HepG2 (cell line): ENCODE measurements around the gene EXO1. TPM values are rescaled to one million over a fixed set of nuclear protein-coding genes. Genes with fewer than 3 reads are reported as not detected.

Experiments
- ATAC-seq: fragments of 200-7000 bp; cut with Tn5 transposase; 3 replicates; pipeline ENCODE4 v1.9.1; 2020; ENCODE audit warnings: mild to moderate bottlenecking, moderate library complexity
- BruUV-seq: library from RNA; stranded (reverse); fragments of 400-500 nt; replicated peaks from 2 replicates; lab custom pipeline; 2021; lab: Mats Ljungman, UMichigan
- CTCF ChIA-PET: fragments of 300-600 bp; formaldehyde crosslinking; extraction: SDS; loops from one replicate; lab custom pipeline; 2021; ENCODE audit warnings: low total read pairs, inconsistent platforms, low intra/inter-chr PET ratio; lab: Yijun Ruan, JAX
- POLR2A ChIA-PET: fragments of 350-600 bp; sonication (Branson Sonifier 250); formaldehyde crosslinking; loops from one replicate; lab custom pipeline; 2020; ENCODE audit warnings: antibody characterized with exemption, inconsistent platforms; lab: Yijun Ruan, JAX
- DNase-seq: peaks from one replicate; pipeline ENCODE4 v3.0.0-alpha.2; 2015; ENCODE audit warnings: low spot score
- FAIRE-seq: peaks from 3 replicates; lab custom pipeline; 2011; peaks lifted over from hg19 to GRCh38; lab: Jason Lieb, UNC
- H2AFZ ChIP-seq: one replicate; pipeline ENCODE4 v1.6.1; 2011; ENCODE audit warnings: low read length, inconsistent platforms
- H3K27ac ChIP-seq: fragments of 300-600 bp; 3 replicates; pipeline ENCODE4 v1.8.0; 2011; ENCODE audit warnings: mixed run types, mild to moderate bottlenecking, mixed read lengths, low read length, inconsistent platforms; ENCODE audit not compliant: insufficient read depth; ENCODE audit errors: extremely low read length
- H3K27me3 ChIP-seq, 2 experiments: fragments of 200-600 bp in 1 of 2; 2 replicates in 1 of 2; 3 replicates in 1 of 2; pipeline versions ENCODE4 v1.6.0 to v1.8.0; 2011; ENCODE audit warnings: low read length in 2 of 2, mild to moderate bottlenecking in 2 of 2, moderate library complexity in 2 of 2, inconsistent platforms in 1 of 2; ENCODE audit not compliant: insufficient read depth in 2 of 2, control insufficient read depth in 1 of 2
- H3K36me3 ChIP-seq, 2 experiments: fragments of 200-600 bp in 1 of 2; replicated peaks in 1 of 2; 2 replicates in 1 of 2; 3 replicates in 1 of 2; pipeline versions ENCODE4 v1.5.1 to v1.8.0; 2011; ENCODE audit warnings: low read length in 2 of 2, inconsistent platforms in 1 of 2; ENCODE audit not compliant: insufficient read depth in 2 of 2, control insufficient read depth in 1 of 2
- H3K4me1 ChIP-seq: 2 replicates; pipeline ENCODE4 v1.5.1; 2012; ENCODE audit warnings: low read length, inconsistent platforms; ENCODE audit not compliant: insufficient read depth
- H3K4me2 ChIP-seq: 2 replicates; pipeline ENCODE4 v1.6.0; 2011; ENCODE audit warnings: low read depth, low read length, inconsistent platforms
- H3K4me3 ChIP-seq, 3 experiments: fragments of 200-600 bp in 1 of 3; sonication (generic), shearing (Covaris generic) in 1 of 3; replicated peaks in 1 of 3; 2 replicates each; pipeline ENCODE4 v1.5.1; 2011 to 2016; ENCODE audit warnings: low read length in 3 of 3, inconsistent platforms in 2 of 3, low read depth in 2 of 3, mild to moderate bottlenecking in 2 of 3, control low read depth in 1 of 3, mixed read lengths in 1 of 3; ENCODE audit not compliant: insufficient read depth in 1 of 3
- H3K79me2 ChIP-seq: one replicate; pipeline ENCODE4 v1.6.1; 2011; ENCODE audit warnings: low read length, inconsistent platforms; ENCODE audit not compliant: insufficient read depth
- H3K9ac ChIP-seq: 2 replicates; pipeline ENCODE4 v1.6.0; 2011; ENCODE audit warnings: mild to moderate bottlenecking, low read depth, low read length, inconsistent platforms; ENCODE audit not compliant: insufficient read depth
- H3K9me3 ChIP-seq: 2 replicates; pipeline ENCODE4 v1.5.1; 2012; ENCODE audit warnings: mild to moderate bottlenecking, low read length
- H4K20me1 ChIP-seq: 2 replicates; pipeline ENCODE4 v1.6.0; 2011; ENCODE audit warnings: inconsistent platforms, mild to moderate bottlenecking, low read length, moderate library complexity; ENCODE audit not compliant: insufficient read depth
- ATF7 ChIP-seq, 2 experiments: fragments of 450-650 bp in 1 of 2; sonication (generic) in 1 of 2; formaldehyde crosslinking in 1 of 2; IDR thresholded peaks; 2 replicates each; pipeline versions ENCODE4 v1.4.0 to v1.6.1; 2016 to 2020; ENCODE audit warnings: antibody characterized with exemption in 1 of 2, mild to moderate bottlenecking in 1 of 2, missing genetic modification reagents in 1 of 2
- DMTF1 ChIP-seq: sonication (generic); formaldehyde crosslinking; IDR thresholded peaks from 2 replicates; pipeline ENCODE4 v1.4.0; 2020; ENCODE audit warnings: mild to moderate bottlenecking, missing genetic modification reagents
- GABPB1 ChIP-seq: IDR thresholded peaks from 2 replicates; pipeline ENCODE4 v1.6.1; 2016; ENCODE audit warnings: mild to moderate bottlenecking, missing genetic modification reagents, moderate library complexity, missing compliant biosample characterization
- KLF15 ChIP-seq: sonication (generic); formaldehyde crosslinking; IDR thresholded peaks from 2 replicates; pipeline ENCODE4 v1.8.1; 2023; ENCODE audit warnings: borderline replicate concordance, mild to moderate bottlenecking, inconsistent platforms, missing genetic modification reagents, mixed read lengths
- PBX2 ChIP-seq: IDR thresholded peaks from 2 replicates; pipeline ENCODE4 v1.6.1; 2016; ENCODE audit warnings: control low read depth
- PRMT3 ChIP-seq: sonication (generic); formaldehyde crosslinking; IDR thresholded peaks from 2 replicates; pipeline ENCODE4 v1.8.1; 2022; ENCODE audit warnings: low read depth, mild to moderate bottlenecking, moderate library complexity, missing genetic modification reagents, borderline replicate concordance
- SIX4 ChIP-seq: sonication (generic); formaldehyde crosslinking; IDR thresholded peaks from 2 replicates; pipeline ENCODE4 v1.4.0; 2020; ENCODE audit warnings: missing genetic modification reagents
- SMC3 ChIP-seq: IDR thresholded peaks from 2 replicates; pipeline ENCODE4 v1.6.1; 2011; ENCODE audit warnings: low read length, improper control_type of control experiment
- TP53 ChIP-seq: sonication (generic); formaldehyde crosslinking; conservative IDR thresholded peaks from 2 replicates; pipeline ENCODE4 v1.4.0; 2020; ENCODE audit warnings: missing genetic modification reagents
- ZBTB1 ChIP-seq: sonication (generic); formaldehyde crosslinking; IDR thresholded peaks from 2 replicates; pipeline ENCODE4 v1.4.0; 2020; ENCODE audit warnings: missing genetic modification reagents, borderline replicate concordance
- ZNF232 ChIP-seq: sonication (generic); formaldehyde crosslinking; IDR thresholded peaks from 2 replicates; pipeline ENCODE4 v1.4.0; 2020; ENCODE audit warnings: missing genetic modification reagents, borderline replicate concordance
- ZNF496 ChIP-seq: sonication (generic); formaldehyde crosslinking; IDR thresholded peaks from 2 replicates; pipeline ENCODE4 v1.8.1; 2023; ENCODE audit warnings: mild to moderate bottlenecking, moderate library complexity, missing genetic modification reagents; ENCODE audit not compliant: insufficient replicate concordance
- ZNF549 ChIP-seq: sonication (generic); formaldehyde crosslinking; IDR thresholded peaks from 2 replicates; pipeline ENCODE4 v1.5.0; 2020; ENCODE audit warnings: missing genetic modification reagents
- ZNF589 ChIP-seq: sonication (generic); formaldehyde crosslinking; conservative IDR thresholded peaks from 2 replicates; pipeline ENCODE4 v1.8.0; 2022; ENCODE audit warnings: mild to moderate bottlenecking, moderate library complexity, missing genetic modification reagents
- WGBS: methylation state at CpG from one replicate; pipeline ENCODE4 v1.1.6; 2017; ENCODE audit warnings: low lambda C conversion rate; 5-methylcytosine and 5-hydroxymethylcytosine counted together
- in situ Hi-C: cut with HindIII; loops from 2 replicates; pipeline ENCODE4 v1.10.0; 2017; ENCODE audit warnings: low pct_unique_long_range_greater_than_20kb; ENCODE audit not compliant: extremely low pct_ligation_motif_present
- intact Hi-C: fragments of 100-400 bp; cut with micrococcal nuclease; formaldehyde crosslinking; loops from one replicate; pipeline ENCODE4 v1.10.0; 2022; ENCODE audit not compliant: unreplicated experiment
- polyA plus RNA-seq, 8 experiments: library from polyadenylated mRNA; depleted of rRNA in 3 of 8; stranded (reverse) in 7 of 8; unstranded in 1 of 8; fragments of >200 nt; fragmentation: Illumina TruSeq in 4 of 8; extraction: Trizol in 4 of 8; gene quantifications; 2 replicates each; pipeline versions ENCODE4 v1.2.1 to v1.2.3, GENCODE V29; 2011 to 2016; ENCODE audit warnings: low read depth in 4 of 8, missing spikeins in 1 of 8, mixed read lengths in 1 of 8; ENCODE audit not compliant: insufficient read depth in 1 of 8
- total RNA-seq, 5 experiments: library from RNA; depleted of rRNA; stranded (reverse); fragments of >200 nt; fragmentation: Illumina TruSeq; extraction: Trizol; gene quantifications; 2 replicates each; pipeline ENCODE4 v1.2.3, GENCODE V29; 2016; ENCODE audit warnings: low read depth in 1 of 5

The EXO1 gene
- total and polyA plus RNA-seq, 2 of the 13 experiments (the other 11 are each of a cell fraction or from before 2014, with no cell fraction given): 3.2 to 26.1 TPM

- Histone ChIP-seq H3K36me3 (no peaks in the 10 kb centered on the region), H3K79me2 (no peaks in the 10 kb centered on the region)
- in situ Hi-C loops (loop anchor here (5.0 kb wide), 2 partner anchors 226 to 306 kb away; partner anchors contain the start of gene KMO), intact Hi-C loops (no loop called here)
- TF ChIP-seq DMTF1 (CRISPR knock-in tag) (no peak), KLF15 (CRISPR knock-in tag) (no peak), SIX4 (CRISPR knock-in tag) (no peak)
- TF ChIP-seq, all 625 proteins: peak for 0
- H3K4me2 ChIP-seq: no peak overlapping the region
- DNase-seq (no peak), ATAC-seq (no peak), FAIRE-seq (no peak)
- H3K9ac ChIP-seq: no peak overlapping the region
- H3K4me1 ChIP-seq: peaks cover 7% of the 10 kb centered on the region; the same call in 1 of the 2 replicates
- H2AFZ ChIP-seq: no peak overlapping the region
- no peaks in the 10 kb centered on the region for H4K20me1 ChIP-seq
- no peaks in the 10 kb centered on the region; a peak in 1 of 5 replicates for H3K27me3 ChIP-seq
- CTCF ChIA-PET: no interaction called here
- H3K4me3 ChIP-seq: no peak overlapping the region
- POLR2A ChIA-PET: no interaction called here
- H3K9me3 ChIP-seq: no peaks in the 10 kb centered on the region
- H3K27ac ChIP-seq: no peak overlapping the region
- WGBS: 29% methylated on average over 4 of the region's 4 CpGs
- no TSS peak for BruUV-seq
Observed at GRCh38 chr1:241837901-241838300, 10.1 kb upstream of the EXO1 start.

GRCh38 chr1:241838897-241839296, 9.1 kb upstream of the EXO1 start:
- H3K9me3 ChIP-seq: no peaks in the 10 kb centered on the region
- intact Hi-C loops: no loop called here
- POLR2A ChIA-PET: no interaction called here
- no peak for TF ChIP-seq PBX2 (CRISPR knock-in tag)
- no peak for TF ChIP-seq PRMT3 (CRISPR knock-in tag)
- TF ChIP-seq ATF7 (IDR thresholded peaks at IDR 0.05): no peak
- no peak for TF ChIP-seq ATF7 (CRISPR knock-in tag; IDR thresholded peaks at IDR 0.05)
- TF ChIP-seq TP53 (CRISPR knock-in tag): no peak
- TF ChIP-seq ZNF496 (CRISPR knock-in tag): no peak
- TF ChIP-seq ZNF232: no peak
- no peak for TF ChIP-seq GABPB1 (CRISPR knock-in tag)
- TF ChIP-seq ZNF549: no peak
- no peak for TF ChIP-seq ZBTB1 (CRISPR knock-in tag)
- no peak for TF ChIP-seq ZNF589 (CRISPR knock-in tag)
- no peak for TF ChIP-seq SMC3

More at GRCh38 chr1:241838897-241839296, 9.1 kb upstream of the EXO1 start:
- BruUV-seq: no TSS peak
- no peak for FAIRE-seq
- Histone ChIP-seq H4K20me1 (no peaks in the 10 kb centered on the region), H3K4me3 (no peak overlapping the region), H3K4me1 (peaks cover 7% of the 10 kb centered on the region; the same call in 1 of the 2 replicates), H3K36me3 (no peaks in the 10 kb centered on the region), H3K9ac (no peak overlapping the region), H3K79me2 (no peaks in the 10 kb centered on the region), H2AFZ (no peak overlapping the region), H3K27ac (no peak overlapping the region), H3K27me3 (no peaks in the 10 kb centered on the region; a peak in 1 of 5 replicates), H3K4me2 (no peak overlapping the region)
- WGBS: 48% methylated on average over 5 of the region's 5 CpGs
- CTCF ChIA-PET: no interaction called here
- DNase-seq: no peak
- in situ Hi-C loops: loop anchor here (5.0 kb wide), 2 partner anchors 227 to 307 kb away; partner anchors contain the start of gene KMO
- no peak for ATAC-seq
